NB4 (cell line): ENCODE data around the gene TNNT3.

Experiments
- DNase-seq: peaks from one replicate; pipeline ENCODE4 v3.0.0; 2010; ENCODE audit warnings: low read depth
- H3K4me3 ChIP-seq: one replicate; pipeline ENCODE4 v1.5.1; 2011; ENCODE audit warnings: mild to moderate bottlenecking, low read depth, low read length, moderate library complexity
- MYC ChIP-seq: IDR thresholded peaks from 2 replicates; pipeline ENCODE4 v1.6.1; 2011; ENCODE audit warnings: low read depth, low read length
- POLR2A ChIP-seq: IDR thresholded peaks from 2 replicates; pipeline ENCODE4 v1.6.1; 2011; ENCODE audit warnings: mild to moderate bottlenecking; ENCODE audit not compliant: insufficient read length; ENCODE audit errors: extremely low read depth
- TF ChIP-seq, protein P1 (sequence below): IDR thresholded peaks from one replicate; pipeline ENCODE4 v1.5.1; 2012; ENCODE audit warnings: low read depth, low read length
- TF ChIP-seq, protein P2 (sequence below): IDR thresholded peaks from 2 replicates; pipeline ENCODE4 v1.6.1; 2011; ENCODE audit warnings: low read depth, low read length

Gene TNNT3

GRCh38 chr11:1978720-1979473 lies 59.4 kb downstream of the TNNT3 start:
- DNase-seq = no peak
- no peak overlapping the region for H3K4me3 ChIP-seq
- no peak for TF ChIP-seq POLR2A
- TF ChIP-seq MYC = no peak
- TF ChIP-seq, protein P1, sequence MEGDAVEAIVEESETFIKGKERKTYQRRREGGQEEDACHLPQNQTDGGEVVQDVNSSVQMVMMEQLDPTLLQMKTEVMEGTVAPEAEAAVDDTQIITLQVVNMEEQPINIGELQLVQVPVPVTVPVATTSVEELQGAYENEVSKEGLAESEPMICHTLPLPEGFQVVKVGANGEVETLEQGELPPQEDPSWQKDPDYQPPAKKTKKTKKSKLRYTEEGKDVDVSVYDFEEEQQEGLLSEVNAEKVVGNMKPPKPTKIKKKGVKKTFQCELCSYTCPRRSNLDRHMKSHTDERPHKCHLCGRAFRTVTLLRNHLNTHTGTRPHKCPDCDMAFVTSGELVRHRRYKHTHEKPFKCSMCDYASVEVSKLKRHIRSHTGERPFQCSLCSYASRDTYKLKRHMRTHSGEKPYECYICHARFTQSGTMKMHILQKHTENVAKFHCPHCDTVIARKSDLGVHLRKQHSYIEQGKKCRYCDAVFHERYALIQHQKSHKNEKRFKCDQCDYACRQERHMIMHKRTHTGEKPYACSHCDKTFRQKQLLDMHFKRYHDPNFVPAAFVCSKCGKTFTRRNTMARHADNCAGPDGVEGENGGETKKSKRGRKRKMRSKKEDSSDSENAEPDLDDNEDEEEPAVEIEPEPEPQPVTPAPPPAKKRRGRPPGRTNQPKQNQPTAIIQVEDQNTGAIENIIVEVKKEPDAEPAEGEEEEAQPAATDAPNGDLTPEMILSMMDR = no peak

- H3K4me3 ChIP-seq = no peak overlapping the region
- DNase-seq = no peak
- TF ChIP-seq, protein P2, sequence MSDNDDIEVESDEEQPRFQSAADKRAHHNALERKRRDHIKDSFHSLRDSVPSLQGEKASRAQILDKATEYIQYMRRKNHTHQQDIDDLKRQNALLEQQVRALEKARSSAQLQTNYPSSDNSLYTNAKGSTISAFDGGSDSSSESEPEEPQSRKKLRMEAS = no peak
- no peak for TF ChIP-seq MYC
Observed at GRCh38 chr11:1979607-1980006, 60.1 kb downstream of the TNNT3 start.

DNA sequence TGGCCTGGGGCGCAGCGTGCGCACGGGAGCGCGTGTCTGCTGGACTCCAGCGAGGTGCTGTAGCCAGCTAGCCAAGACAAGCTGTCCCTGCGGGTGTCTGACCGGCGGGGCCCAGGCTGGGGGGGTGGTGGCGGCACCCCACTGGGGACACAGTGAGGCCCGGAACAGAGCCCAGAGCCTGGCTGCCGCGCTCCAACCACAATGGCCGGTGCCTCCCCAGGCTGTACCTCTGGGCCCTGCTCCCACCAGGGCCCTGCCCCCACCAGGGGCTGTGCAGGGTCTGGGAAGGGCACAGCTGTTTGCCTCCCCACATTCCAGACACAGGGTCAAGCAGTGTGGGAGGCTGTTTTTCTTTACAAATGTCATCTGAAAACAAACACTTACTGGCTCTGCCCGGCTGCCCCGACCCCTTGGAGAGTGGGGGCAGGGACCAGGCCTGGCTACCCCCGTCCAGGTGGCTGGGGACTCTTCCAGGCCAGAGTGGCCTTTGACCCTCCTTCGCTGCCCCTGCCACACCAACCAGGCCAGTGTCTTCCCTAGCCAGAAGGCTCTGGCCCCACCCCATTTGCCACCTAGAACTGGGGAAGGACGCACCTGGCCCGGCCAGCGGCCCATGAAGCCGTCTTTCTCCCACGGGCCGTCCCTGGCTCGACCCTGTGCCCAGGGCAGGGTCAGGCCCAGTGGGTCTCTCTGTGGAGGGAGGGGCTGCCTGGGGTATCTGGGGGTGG lies 63.5 kb downstream of the TNNT3 start:
- no peak for DNase-seq
- TF ChIP-seq, protein P1 = no peak
- TF ChIP-seq, protein P2 = no peak
- no peak for TF ChIP-seq POLR2A
- TF ChIP-seq MYC = no peak
- no peak overlapping the region for H3K4me3 ChIP-seq

DNA sequence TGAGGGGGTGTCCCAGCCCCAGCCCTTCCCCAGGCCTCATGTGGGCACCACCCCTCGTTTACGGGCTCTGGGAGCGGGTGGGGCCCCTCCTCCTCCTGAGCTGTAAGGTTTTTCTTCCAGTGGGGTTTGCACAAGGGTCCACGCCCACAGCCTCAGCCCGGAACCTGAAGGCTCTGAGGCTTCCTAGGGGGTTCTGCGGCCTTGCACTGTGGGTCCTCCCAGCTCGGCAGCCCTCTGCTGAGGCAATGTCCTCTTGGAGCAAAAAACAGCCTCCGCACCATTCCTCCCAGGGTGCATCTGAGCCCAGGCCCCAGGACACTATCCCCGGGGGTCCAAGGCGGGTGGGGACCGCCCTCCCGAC lies 64.1 kb downstream of the TNNT3 start:
- DNase-seq = peak; percentile 0
- no peak for TF ChIP-seq MYC
- H3K4me3 ChIP-seq = no peak overlapping the region

- DNase-seq = no peak
- TF ChIP-seq MYC (no peak), POLR2A (no peak)
- TF ChIP-seq, protein P1 = no peak
- TF ChIP-seq, protein P2 = no peak
- no peak overlapping the region for H3K4me3 ChIP-seq
Observed at GRCh38 chr11:1987024-1987423, 67.5 kb downstream of the TNNT3 start.

- TF ChIP-seq POLR2A (no peak), MYC (no peak)
- TF ChIP-seq, protein P2 = no peak
- TF ChIP-seq, protein P1 = no peak
- no peak overlapping the region for H3K4me3 ChIP-seq
- DNase-seq = no peak
Observed at GRCh38 chr11:1988174-1988573, 68.7 kb downstream of the TNNT3 start.
